ENCODE results near the gene SETD3. TPM values are rescaled to one million over a fixed set of nuclear protein-coding genes. Genes with fewer than 3 reads are reported as not detected.
A peak's percentile ranks its signal among the peaks of the same experiment; 100 is the strongest.

The SETD3 gene
- total RNA-seq, 4 donors from 2014 or later = 135 to 170 (median 148) TPM

DNA sequence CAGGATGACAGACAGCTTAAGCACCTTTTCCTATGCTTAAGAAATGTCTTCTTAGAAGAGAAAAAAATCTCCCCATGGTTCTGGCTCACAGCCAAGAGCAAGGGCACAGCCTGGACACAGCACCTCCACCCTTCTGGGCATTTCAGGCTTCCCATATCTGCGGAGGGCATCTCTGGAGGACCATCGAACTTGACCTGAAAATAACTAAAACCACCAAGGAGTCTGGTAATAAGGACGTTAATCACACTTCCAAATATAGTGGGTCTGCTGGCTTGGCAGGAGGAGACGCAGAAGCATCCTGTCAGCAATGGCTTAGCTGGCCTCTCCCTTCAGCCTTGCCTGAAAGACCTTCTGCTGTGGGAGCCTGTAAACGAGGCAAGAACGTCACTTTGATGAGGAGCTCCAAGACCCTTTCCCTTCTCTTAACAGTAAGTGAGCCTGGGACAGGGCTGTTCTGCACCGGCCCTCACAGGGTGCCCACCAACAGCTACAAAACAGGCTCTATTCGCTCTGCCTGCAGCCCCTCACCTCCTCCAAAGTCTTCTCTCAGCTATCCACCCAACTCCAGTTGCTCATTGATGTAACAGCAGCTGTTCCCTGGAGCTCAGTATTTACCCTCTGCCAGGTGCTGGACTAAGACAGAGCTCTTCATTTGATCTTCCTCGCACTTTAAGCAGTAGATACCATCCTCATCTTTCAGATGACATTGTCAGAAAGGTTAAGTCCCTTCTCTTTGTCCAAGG lies 13.2 kb downstream of the SETD3 start:
- H3K27ac ChIP-seq (replicated peaks in 1 of 4) = peak overlapping the region in 1 of 4 donors; percentile 10
- DNase-seq (ENCODE audit: extremely low spot score) = no peak
- no peak overlapping the region for H3K4me3 ChIP-seq
- no peaks in the 10 kb centered on the region for H3K9me3 ChIP-seq
- no peaks in the 10 kb centered on the region for H3K27me3 ChIP-seq
- WGBS = 52% methylated on average over 9 of the region's 9 CpGs
- no peak for TF ChIP-seq EP300 (IDR thresholded peaks at IDR 0.05)
- TF ChIP-seq POLR2AphosphoS5 (IDR thresholded peaks at IDR 0.05) = no peak
- TF ChIP-seq, protein P1, sequence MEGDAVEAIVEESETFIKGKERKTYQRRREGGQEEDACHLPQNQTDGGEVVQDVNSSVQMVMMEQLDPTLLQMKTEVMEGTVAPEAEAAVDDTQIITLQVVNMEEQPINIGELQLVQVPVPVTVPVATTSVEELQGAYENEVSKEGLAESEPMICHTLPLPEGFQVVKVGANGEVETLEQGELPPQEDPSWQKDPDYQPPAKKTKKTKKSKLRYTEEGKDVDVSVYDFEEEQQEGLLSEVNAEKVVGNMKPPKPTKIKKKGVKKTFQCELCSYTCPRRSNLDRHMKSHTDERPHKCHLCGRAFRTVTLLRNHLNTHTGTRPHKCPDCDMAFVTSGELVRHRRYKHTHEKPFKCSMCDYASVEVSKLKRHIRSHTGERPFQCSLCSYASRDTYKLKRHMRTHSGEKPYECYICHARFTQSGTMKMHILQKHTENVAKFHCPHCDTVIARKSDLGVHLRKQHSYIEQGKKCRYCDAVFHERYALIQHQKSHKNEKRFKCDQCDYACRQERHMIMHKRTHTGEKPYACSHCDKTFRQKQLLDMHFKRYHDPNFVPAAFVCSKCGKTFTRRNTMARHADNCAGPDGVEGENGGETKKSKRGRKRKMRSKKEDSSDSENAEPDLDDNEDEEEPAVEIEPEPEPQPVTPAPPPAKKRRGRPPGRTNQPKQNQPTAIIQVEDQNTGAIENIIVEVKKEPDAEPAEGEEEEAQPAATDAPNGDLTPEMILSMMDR (IDR thresholded peaks at IDR 0.05) = no peak
- no peak for TF ChIP-seq POLR2A (IDR thresholded peaks at IDR 0.05; ENCODE audit: low read depth)
- intact Hi-C loops (cut with DNase I) = no loop called here
- peaks cover 10 to 30% (median 28%) of the 10 kb centered on the region in 4 donors for H3K36me3 ChIP-seq
- peaks cover 20 to 33% (median 27%) of the 10 kb centered on the region in 4 donors for H3K4me1 ChIP-seq

DNA sequence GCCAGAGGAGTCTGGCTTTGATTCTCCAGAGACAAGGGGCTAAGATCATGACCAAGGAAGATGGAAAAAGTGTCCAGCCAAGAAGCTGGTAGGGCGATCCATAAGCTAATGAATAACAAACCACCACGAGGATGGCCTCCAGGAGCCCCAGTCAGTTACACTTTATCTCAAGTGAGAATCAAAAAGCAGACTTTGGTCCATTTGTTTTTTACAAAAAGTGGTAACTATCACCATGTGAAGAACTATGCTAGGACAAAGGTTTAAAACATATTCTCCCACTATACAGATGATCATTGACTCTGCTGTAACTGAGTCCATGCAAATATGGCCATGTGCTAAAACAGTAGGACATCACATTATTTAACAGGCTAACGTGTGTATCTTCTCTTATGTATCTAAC lies 13.9 kb downstream of the SETD3 start:
- no peak overlapping the region for H3K27ac ChIP-seq (replicated peaks in 1 of 4)
- TF ChIP-seq POLR2AphosphoS5 (IDR thresholded peaks at IDR 0.05) (no peak), EP300 (IDR thresholded peaks at IDR 0.05) (no peak), POLR2A (IDR thresholded peaks at IDR 0.05; ENCODE audit: low read depth) (no peak)
- TF ChIP-seq, protein P1 (IDR thresholded peaks at IDR 0.05) = no peak
- no peaks in the 10 kb centered on the region for H3K9me3 ChIP-seq
- WGBS = 75% methylated on average over 3 of the region's 3 CpGs
- H3K4me1 ChIP-seq = peaks cover 20 to 30% (median 26%) of the 10 kb centered on the region in 4 donors
- no peaks in the 10 kb centered on the region for H3K27me3 ChIP-seq
- H3K36me3 ChIP-seq = peaks cover 16 to 38% (median 35%) of the 10 kb centered on the region in 4 donors
- no peak overlapping the region for H3K4me3 ChIP-seq
- no peak for DNase-seq (ENCODE audit: extremely low spot score)
- intact Hi-C loops (cut with DNase I) = no loop called here

DNA sequence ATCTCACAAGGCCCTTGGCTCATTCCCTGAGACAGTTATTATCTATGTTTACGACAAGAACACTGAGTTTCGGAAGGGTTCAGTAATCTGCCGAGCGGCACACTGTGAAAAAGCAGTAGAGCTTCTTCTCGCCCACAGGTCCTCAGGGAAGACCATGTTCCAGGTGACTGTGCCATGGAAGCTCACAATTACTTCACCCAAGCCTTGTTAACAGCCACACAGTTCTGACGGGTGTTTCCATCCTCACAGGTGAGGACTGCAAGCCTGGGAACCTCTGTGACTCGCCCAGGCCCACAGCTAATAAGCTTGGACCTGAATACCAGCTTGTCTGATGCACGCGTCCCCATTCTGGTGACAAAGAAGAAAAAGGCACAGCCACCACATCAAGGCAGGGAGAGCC lies 15.4 kb downstream of the SETD3 start:
- Histone ChIP-seq H3K4me1 (peaks cover 20 to 26% (median 24%) of the 10 kb centered on the region in 4 donors), H3K4me3 (no peak overlapping the region), H3K27me3 (no peaks in the 10 kb centered on the region), H3K9me3 (no peaks in the 10 kb centered on the region), H3K36me3 (peaks cover 16 to 52% (median 47%) of the 10 kb centered on the region in 4 donors), H3K27ac (replicated peaks in 1 of 4) (no peak overlapping the region)
- TF ChIP-seq, protein P1 (IDR thresholded peaks at IDR 0.05) = no peak
- TF ChIP-seq POLR2AphosphoS5 (IDR thresholded peaks at IDR 0.05) (no peak), POLR2A (IDR thresholded peaks at IDR 0.05; ENCODE audit: low read depth) (no peak), EP300 (IDR thresholded peaks at IDR 0.05) (no peak)
- WGBS = 95% methylated on average over 7 of the region's 9 CpGs
- peak; percentile 72 for DNase-seq (ENCODE audit: extremely low spot score)
- intact Hi-C loops (cut with DNase I) = no loop called here

DNA sequence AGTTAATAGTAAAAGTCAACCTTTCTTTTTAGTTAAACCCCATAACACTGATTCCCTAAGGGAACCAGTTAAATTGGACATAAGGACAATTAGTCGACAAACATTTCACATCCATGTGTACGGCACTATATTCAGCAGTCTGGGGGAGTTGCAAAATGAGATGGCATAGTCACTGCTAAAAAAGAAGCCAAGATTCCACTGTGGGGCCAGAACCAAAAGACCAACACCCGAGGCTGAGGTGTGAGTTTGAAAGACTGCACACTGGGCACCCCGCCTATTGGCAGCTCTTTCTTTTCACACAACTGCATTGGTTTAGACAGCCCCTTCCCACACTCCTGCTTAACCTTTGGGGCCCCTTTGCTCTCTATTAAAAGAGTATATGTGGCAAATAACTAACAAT lies 16.7 kb downstream of the SETD3 start:
- no peak for DNase-seq (ENCODE audit: extremely low spot score)
- intact Hi-C loops (cut with DNase I) = no loop called here
- H3K4me1 ChIP-seq = peaks cover 13 to 20% (median 19%) of the 10 kb centered on the region in 4 donors
- no peak overlapping the region for H3K4me3 ChIP-seq
- H3K36me3 ChIP-seq = peaks cover 16 to 63% (median 51%) of the 10 kb centered on the region in 4 donors
- no peaks in the 10 kb centered on the region for H3K9me3 ChIP-seq
- TF ChIP-seq, protein P1 (IDR thresholded peaks at IDR 0.05) = no peak
- TF ChIP-seq POLR2AphosphoS5 (IDR thresholded peaks at IDR 0.05) = no peak
- H3K27me3 ChIP-seq = no peaks in the 10 kb centered on the region
- WGBS = 83% methylated on average over 4 of the region's 4 CpGs
- no peak overlapping the region for H3K27ac ChIP-seq (replicated peaks in 1 of 4)
